ENCODE results near the gene PSMB4.

GRCh38 chr1:151401125-151401788 is 1.9 kb downstream of the PSMB4 start:
- TF ChIP-seq POLR2A (IDR thresholded peaks at IDR 0.05; ENCODE audit: low read length) (no peak), GATA1 (IDR thresholded peaks at IDR 0.05; ENCODE audit: low read depth, low read length) (no peak)

Data from erythroblast (primary cell).